HepG2 (cell line): ENCODE data around the gene CAMTA1.

Experiments used
- CEBPB ChIP-seq: IDR thresholded peaks from 2 replicates; pipeline ENCODE4 v1.6.1; 2011; ENCODE audit warnings: low read depth, low read length, improper control_type of control experiment, borderline replicate concordance
- EZH2 ChIP-seq: conservative IDR thresholded peaks from 2 replicates; pipeline ENCODE4 v1.6.1; 2012; ENCODE audit warnings: mild to moderate bottlenecking, low read depth, low read length, moderate library complexity
- POLR2A ChIP-seq, 2 experiments: IDR thresholded peaks; 2 replicates each; pipeline ENCODE4 v1.6.1; 2011; ENCODE audit warnings: low read depth in 2 of 2, low read length in 2 of 2, mild to moderate bottlenecking in 1 of 2, moderate library complexity in 1 of 2; ENCODE audit not compliant: insufficient read depth in 1 of 2
- POLR2AphosphoS5 ChIP-seq: IDR thresholded peaks from 2 replicates; pipeline ENCODE4 v1.6.1; 2012; ENCODE audit warnings: low read depth, low read length
- SP1 ChIP-seq, 2 experiments: fragments of 450-650 bp in 1 of 2; sonication (generic) in 1 of 2; formaldehyde crosslinking in 1 of 2; IDR thresholded peaks; 2 replicates each; pipeline versions ENCODE4 v1.4.0 to v1.6.1; 2016 to 2020; ENCODE audit warnings: missing genetic modification reagents in 1 of 2
- SP2 ChIP-seq: sonication (generic); formaldehyde crosslinking; IDR thresholded peaks from 2 replicates; pipeline ENCODE4 v1.5.1; 2020; ENCODE audit warnings: mild to moderate bottlenecking, missing genetic modification reagents
- TARDBP ChIP-seq: sonication (generic); formaldehyde crosslinking; IDR thresholded peaks from 2 replicates; pipeline ENCODE4 v1.8.0; 2022; ENCODE audit warnings: mild to moderate bottlenecking, missing genetic modification reagents
- TCF7 ChIP-seq: sonication (generic); IDR thresholded peaks from 2 replicates; pipeline ENCODE4 v1.6.1; 2016; ENCODE audit warnings: antibody characterized with exemption, low read depth
- ZNF335 ChIP-seq: sonication (generic); formaldehyde crosslinking; IDR thresholded peaks from 2 replicates; pipeline ENCODE4 v1.4.0; 2020; ENCODE audit warnings: missing genetic modification reagents
- TF ChIP-seq, protein P1 (sequence below): IDR thresholded peaks from 2 replicates; pipeline ENCODE4 v1.6.1; 2012; ENCODE audit warnings: inconsistent platforms
- TF ChIP-seq, protein P2 (sequence below): sonication (generic); formaldehyde crosslinking; IDR thresholded peaks from 2 replicates; pipeline ENCODE4 v1.5.0; 2020; ENCODE audit warnings: mild to moderate bottlenecking, missing genetic modification reagents, moderate library complexity

DNA sequence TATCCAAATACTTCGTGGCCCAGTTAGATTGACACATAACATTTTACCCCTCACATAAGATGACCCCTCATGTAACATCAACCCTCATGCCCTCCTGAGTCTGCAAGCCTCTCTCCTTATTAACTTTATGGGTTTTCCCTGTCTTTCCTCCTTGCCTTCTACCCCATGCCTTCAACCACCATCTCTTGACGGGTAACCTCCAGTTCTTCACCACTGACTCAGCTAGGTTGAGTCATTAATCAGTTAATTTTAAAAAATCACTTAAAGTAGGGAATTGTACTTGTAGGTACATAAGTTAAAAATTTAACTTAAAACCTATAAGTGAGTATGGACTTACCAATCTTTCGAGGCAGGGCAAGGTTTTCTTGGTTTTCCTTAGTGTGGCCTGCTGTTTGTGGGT, 330.7 kb downstream of the CAMTA1 start:
- TF ChIP-seq CEBPB, result no peak
- no peak for TF ChIP-seq TCF7
- no peak for TF ChIP-seq SP2 (CRISPR knock-in tag)
- TF ChIP-seq POLR2AphosphoS5, result no peak
- no peak for TF ChIP-seq POLR2A (IDR thresholded peaks at IDR 0.05; ENCODE audit: insufficient read depth in 1 of 2, low read depth in 2 of 2, low read length in 2 of 2)
- TF ChIP-seq SP1 (IDR thresholded peaks at IDR 0.05), result no peak
- no peak for TF ChIP-seq SP1 (CRISPR knock-in tag; IDR thresholded peaks at IDR 0.05)
- no peak for TF ChIP-seq ZNF335 (CRISPR knock-in tag)
- TF ChIP-seq EZH2, result no peak
- TF ChIP-seq, protein P1, sequence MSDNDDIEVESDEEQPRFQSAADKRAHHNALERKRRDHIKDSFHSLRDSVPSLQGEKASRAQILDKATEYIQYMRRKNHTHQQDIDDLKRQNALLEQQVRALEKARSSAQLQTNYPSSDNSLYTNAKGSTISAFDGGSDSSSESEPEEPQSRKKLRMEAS, result no peak
- TF ChIP-seq, protein P2, sequence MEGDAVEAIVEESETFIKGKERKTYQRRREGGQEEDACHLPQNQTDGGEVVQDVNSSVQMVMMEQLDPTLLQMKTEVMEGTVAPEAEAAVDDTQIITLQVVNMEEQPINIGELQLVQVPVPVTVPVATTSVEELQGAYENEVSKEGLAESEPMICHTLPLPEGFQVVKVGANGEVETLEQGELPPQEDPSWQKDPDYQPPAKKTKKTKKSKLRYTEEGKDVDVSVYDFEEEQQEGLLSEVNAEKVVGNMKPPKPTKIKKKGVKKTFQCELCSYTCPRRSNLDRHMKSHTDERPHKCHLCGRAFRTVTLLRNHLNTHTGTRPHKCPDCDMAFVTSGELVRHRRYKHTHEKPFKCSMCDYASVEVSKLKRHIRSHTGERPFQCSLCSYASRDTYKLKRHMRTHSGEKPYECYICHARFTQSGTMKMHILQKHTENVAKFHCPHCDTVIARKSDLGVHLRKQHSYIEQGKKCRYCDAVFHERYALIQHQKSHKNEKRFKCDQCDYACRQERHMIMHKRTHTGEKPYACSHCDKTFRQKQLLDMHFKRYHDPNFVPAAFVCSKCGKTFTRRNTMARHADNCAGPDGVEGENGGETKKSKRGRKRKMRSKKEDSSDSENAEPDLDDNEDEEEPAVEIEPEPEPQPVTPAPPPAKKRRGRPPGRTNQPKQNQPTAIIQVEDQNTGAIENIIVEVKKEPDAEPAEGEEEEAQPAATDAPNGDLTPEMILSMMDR (CRISPR knock-in tag), result no peak
- TF ChIP-seq TARDBP (CRISPR knock-in tag), result no peak
